Measurements from ENCODE around the gene ZMYM4. TPM values are rescaled to one million over a fixed set of nuclear protein-coding genes. Genes with fewer than 3 reads are reported as not detected.

The ZMYM4 gene
- total RNA-seq, 4 donors from 2014 or later = 10.6 to 33.8 (median 25.6) TPM

DNA sequence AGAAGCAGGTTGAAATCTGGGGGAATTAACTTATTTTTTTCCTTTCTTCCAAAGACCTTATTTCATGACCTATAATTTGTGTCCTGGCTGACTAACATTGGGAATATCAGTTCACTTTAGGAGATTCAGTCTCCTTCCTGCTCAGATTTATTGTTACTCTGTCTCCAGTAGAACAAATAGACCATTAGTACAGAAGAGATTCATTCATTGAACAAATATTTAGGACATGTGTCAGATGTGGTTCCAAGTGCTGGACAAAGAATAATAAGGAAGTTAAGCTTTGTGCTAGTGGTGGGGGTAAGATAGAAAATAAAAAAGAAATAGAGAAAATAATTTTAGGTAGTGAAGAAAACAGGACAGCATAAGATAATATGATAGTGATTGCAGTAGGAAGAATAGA lies 20.3 kb downstream of the ZMYM4 start:
- intact Hi-C loops (cut with DNase I) = no loop called here
- Histone ChIP-seq H3K27me3 (no peaks in the 10 kb centered on the region), H3K36me3 (peaks cover 0 to 34% (median 0%) of the 10 kb centered on the region in 3 donors), H3K27ac (no peak overlapping the region), H3K4me1 (peaks cover 0 to 19% (median 5%) of the 10 kb centered on the region in 3 donors), H3K4me3 (no peak overlapping the region), H3K9me3 (no peaks in the 10 kb centered on the region)
- TF ChIP-seq, protein P1, sequence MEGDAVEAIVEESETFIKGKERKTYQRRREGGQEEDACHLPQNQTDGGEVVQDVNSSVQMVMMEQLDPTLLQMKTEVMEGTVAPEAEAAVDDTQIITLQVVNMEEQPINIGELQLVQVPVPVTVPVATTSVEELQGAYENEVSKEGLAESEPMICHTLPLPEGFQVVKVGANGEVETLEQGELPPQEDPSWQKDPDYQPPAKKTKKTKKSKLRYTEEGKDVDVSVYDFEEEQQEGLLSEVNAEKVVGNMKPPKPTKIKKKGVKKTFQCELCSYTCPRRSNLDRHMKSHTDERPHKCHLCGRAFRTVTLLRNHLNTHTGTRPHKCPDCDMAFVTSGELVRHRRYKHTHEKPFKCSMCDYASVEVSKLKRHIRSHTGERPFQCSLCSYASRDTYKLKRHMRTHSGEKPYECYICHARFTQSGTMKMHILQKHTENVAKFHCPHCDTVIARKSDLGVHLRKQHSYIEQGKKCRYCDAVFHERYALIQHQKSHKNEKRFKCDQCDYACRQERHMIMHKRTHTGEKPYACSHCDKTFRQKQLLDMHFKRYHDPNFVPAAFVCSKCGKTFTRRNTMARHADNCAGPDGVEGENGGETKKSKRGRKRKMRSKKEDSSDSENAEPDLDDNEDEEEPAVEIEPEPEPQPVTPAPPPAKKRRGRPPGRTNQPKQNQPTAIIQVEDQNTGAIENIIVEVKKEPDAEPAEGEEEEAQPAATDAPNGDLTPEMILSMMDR (IDR thresholded peaks at IDR 0.05) = no peak
- TF ChIP-seq POLR2A (IDR thresholded peaks at IDR 0.05) = no peak
- no peak for DNase-seq

DNA sequence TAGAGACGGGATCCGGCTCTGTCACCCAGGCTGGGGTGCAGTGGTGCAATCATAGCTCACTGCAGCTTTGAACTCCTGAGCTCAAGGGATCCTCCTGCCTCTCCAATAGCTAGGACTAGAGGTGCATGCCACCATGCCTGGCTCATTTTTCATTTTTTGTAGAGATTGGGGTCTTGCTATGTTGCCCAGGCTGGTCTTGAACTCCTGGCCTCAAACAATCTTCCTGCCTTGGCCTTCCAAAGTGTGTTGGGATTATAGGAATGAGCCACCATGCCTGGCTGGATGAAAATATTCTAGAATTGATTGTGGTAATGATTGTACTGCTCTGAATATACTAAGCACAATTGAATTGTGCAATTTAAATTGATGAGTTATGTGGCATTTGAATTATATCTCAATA lies 21.9 kb downstream of the ZMYM4 start:
- Histone ChIP-seq H3K4me1 (peaks cover 0 to 19% (median 5%) of the 10 kb centered on the region in 3 donors), H3K4me3 (no peak overlapping the region), H3K27me3 (no peaks in the 10 kb centered on the region), H3K27ac (no peak overlapping the region), H3K9me3 (no peaks in the 10 kb centered on the region), H3K36me3 (peaks cover 0 to 38% (median 0%) of the 10 kb centered on the region in 3 donors)
- TF ChIP-seq, protein P1 (IDR thresholded peaks at IDR 0.05) = no peak
- TF ChIP-seq POLR2A (IDR thresholded peaks at IDR 0.05) = no peak
- intact Hi-C loops (cut with DNase I) = loop anchor here (10.0 kb wide), 1 partner anchor 86 kb away; no protein-coding TSS in a partner anchor
- 100% methylated on average over 2 of the region's 2 CpGs for WGBS, 2 donors
- no peak for DNase-seq

DNA sequence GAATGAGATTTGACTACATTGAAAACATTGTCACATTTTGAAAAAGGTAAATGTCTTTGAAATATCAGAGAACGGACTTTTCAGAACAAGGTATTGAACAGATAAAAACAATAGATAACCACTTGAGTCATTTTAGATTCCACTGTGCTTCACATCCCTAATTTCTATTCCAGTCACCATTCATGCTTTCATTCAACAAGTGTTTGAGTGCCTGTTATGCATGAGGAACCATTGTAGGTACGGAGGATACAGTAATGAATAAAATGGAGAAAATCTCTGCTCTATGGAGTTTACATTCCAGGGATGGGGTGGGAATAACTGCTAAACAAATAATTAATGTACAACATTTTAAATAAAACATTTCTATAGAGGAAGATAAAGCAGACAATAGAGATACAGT lies 26.3 kb downstream of the ZMYM4 start:
- Histone ChIP-seq H3K36me3 (peaks cover 0 to 67% (median 0%) of the 10 kb centered on the region in 3 donors), H3K9me3 (no peaks in the 10 kb centered on the region), H3K27me3 (no peaks in the 10 kb centered on the region), H3K4me3 (no peak overlapping the region), H3K27ac (no peak overlapping the region), H3K4me1 (peaks cover 0 to 13% (median 7%) of the 10 kb centered on the region in 3 donors)
- DNase-seq = no peak
- 90 to 91% methylated on average over 2 of the region's 2 CpGs for WGBS, 2 donors
- intact Hi-C loops (cut with DNase I) = loop anchor here (10.0 kb wide), 1 partner anchor 90 kb away; no protein-coding TSS in a partner anchor
- TF ChIP-seq, protein P1 (IDR thresholded peaks at IDR 0.05) = no peak
- no peak for TF ChIP-seq POLR2A (IDR thresholded peaks at IDR 0.05)

DNA sequence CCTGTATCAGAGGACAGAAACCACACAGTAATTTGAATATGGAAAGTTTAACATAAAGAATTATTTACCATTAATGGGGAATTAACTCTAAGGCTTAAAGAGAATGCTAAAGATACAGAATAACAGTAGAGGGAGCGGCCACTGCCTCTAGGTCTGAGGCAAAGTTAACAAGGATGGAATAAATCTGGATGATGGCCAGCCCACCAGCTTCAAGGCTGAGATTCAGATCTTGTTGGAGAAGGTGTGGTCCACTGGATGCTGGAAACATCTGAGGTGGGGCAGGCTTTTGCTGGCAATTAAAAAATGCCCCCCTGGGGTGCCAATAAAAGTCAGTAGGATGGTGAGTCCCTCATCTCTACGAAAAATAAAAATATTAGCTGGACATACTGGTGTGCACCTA lies 29.4 kb downstream of the ZMYM4 start:
- peaks cover 0 to 55% (median 0%) of the 10 kb centered on the region in 3 donors for H3K36me3 ChIP-seq
- no peak for DNase-seq
- TF ChIP-seq POLR2A (IDR thresholded peaks at IDR 0.05) = no peak
- TF ChIP-seq, protein P1 (IDR thresholded peaks at IDR 0.05) = no peak
- H3K27ac ChIP-seq = no peak overlapping the region
- no peaks in the 10 kb centered on the region for H3K9me3 ChIP-seq
- 71 to 77% methylated on average over 2 of the region's 2 CpGs for WGBS, 2 donors
- H3K4me3 ChIP-seq = no peak overlapping the region
- H3K27me3 ChIP-seq = no peaks in the 10 kb centered on the region
- peaks cover 0 to 13% (median 7%) of the 10 kb centered on the region in 3 donors for H3K4me1 ChIP-seq
- intact Hi-C loops (cut with DNase I) = loop anchor here (10.0 kb wide), 1 partner anchor 93 kb away; no protein-coding TSS in a partner anchor

DNA sequence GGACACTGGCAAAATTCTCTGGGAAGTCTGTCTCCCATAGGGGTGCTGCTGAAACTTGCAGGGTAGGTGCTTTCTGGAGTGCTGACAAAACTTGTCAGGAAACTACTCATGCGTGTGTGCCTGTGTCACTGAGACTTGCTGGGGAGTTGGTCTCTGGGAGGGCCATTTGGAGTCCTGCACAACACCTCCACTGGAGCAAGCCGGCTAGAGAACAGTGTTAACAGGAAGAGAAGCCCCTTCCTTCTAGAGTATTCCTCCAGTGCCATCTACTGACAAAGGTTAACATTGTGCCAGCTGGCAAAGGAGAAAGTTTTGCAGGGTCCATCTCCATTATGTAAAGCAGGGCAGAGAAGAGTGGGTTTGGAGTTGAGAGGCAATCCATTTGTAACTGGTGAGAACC lies 30.0 kb downstream of the ZMYM4 start:
- H3K27me3 ChIP-seq = no peaks in the 10 kb centered on the region
- peaks cover 0 to 13% (median 7%) of the 10 kb centered on the region in 3 donors for H3K4me1 ChIP-seq
- no peak overlapping the region for H3K4me3 ChIP-seq
- H3K9me3 ChIP-seq = no peaks in the 10 kb centered on the region
- no peak for TF ChIP-seq POLR2A (IDR thresholded peaks at IDR 0.05)
- TF ChIP-seq, protein P1 (IDR thresholded peaks at IDR 0.05) = peak in 5 of 6 experiments; percentile 20 to 43 (median 36)
- H3K36me3 ChIP-seq = peaks cover 0 to 52% (median 0%) of the 10 kb centered on the region in 3 donors
- DNase-seq = no peak
- intact Hi-C loops (cut with DNase I) = loop anchor here (10.0 kb wide), 1 partner anchor 94 kb away; no protein-coding TSS in a partner anchor
- no peak overlapping the region for H3K27ac ChIP-seq
- 15 to 17% methylated on average over 1 to 2 of the region's 2 CpGs for WGBS, 2 donors

Data from esophagus squamous epithelium (tissue), 5 donors.